Lower leg skin (tissue), 4 donors: ENCODE data around the gene COTL1. TPM values are rescaled to one million over a fixed set of nuclear protein-coding genes. Genes with fewer than 3 reads are reported as not detected.
A peak's percentile ranks its signal among the peaks of the same experiment; 100 is the strongest.

ENCODE experiments used
- DNase-seq, 2 donors: peaks; one replicate each; pipeline ENCODE4 v3.0.0-alpha.2; 2019; ENCODE audit warnings: low spot score in 2 of 2
- H3K4me3 ChIP-seq: fragments of 200-600 bp; sonication (generic); 2 replicates; pipeline ENCODE4 v1.5.1; 2017; ENCODE audit warnings: mild to moderate bottlenecking, low read depth; ENCODE audit not compliant: poor library complexity, severe bottlenecking
- CTCF ChIP-seq, 3 donors: fragments of 450-650 bp; IDR thresholded peaks; one replicate each; pipeline ENCODE4 v1.5.1; 2016; ENCODE audit warnings: antibody characterized with exemption in 3 of 3, mild to moderate bottlenecking in 3 of 3, moderate library complexity in 2 of 3
- POLR2A ChIP-seq, 2 donors: fragments of 450-650 bp; IDR thresholded peaks; one replicate each; pipeline ENCODE4 v1.6.1; 2016 to 2017; ENCODE audit warnings: antibody characterized with exemption in 2 of 2, mild to moderate bottlenecking in 1 of 2, moderate library complexity in 1 of 2
- WGBS, 2 donors: methylation state at CpG; one replicate each; pipeline ENCODE4 v1.1.5; 2018; 5-methylcytosine and 5-hydroxymethylcytosine counted together
- intact Hi-C: fragments of 100-400 bp; cut with DNase I; formaldehyde crosslinking; loops from one replicate; pipeline ENCODE4 v1.15.0; 2023; ENCODE audit warnings: low total_unique reads
- total RNA-seq, 4 donors: library from RNA; depleted of rRNA; stranded (reverse); fragments of >200 nt; gene quantifications; one replicate each; pipeline ENCODE4 v1.1.0, GENCODE V29; 2016

Gene COTL1
- total RNA-seq, 4 donors from 2014 or later, result 6.5 to 25.7 (median 9.8) TPM

DNA sequence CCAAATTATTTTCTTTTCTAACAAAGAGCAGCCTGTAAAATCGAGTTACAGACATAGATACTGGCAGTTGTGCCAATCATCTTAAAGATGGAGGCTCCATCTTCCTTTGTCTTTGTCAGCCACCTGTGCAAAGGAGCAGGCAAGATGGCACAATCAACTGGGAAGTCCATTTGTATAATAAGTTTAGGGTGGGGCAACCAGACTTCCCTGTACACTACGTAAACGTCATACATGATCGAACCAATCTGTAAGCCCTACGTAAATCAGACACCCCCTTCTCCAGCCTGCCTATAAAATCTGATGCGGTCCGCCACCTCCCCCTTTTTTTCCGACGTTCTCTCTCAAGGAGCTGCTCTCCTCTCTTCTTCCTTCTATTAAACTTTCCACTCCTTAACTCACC, 82.0 kb downstream of the COTL1 start:
- 85 to 87% methylated on average over 9 of the region's 9 CpGs for WGBS, 2 donors
- no peak overlapping the region for H3K4me3 ChIP-seq
- intact Hi-C loops, result no loop called here
- no peak for TF ChIP-seq CTCF (IDR thresholded peaks at IDR 0.05)
- no peak for TF ChIP-seq POLR2A (IDR thresholded peaks at IDR 0.05)
- DNase-seq, result no peak

DNA sequence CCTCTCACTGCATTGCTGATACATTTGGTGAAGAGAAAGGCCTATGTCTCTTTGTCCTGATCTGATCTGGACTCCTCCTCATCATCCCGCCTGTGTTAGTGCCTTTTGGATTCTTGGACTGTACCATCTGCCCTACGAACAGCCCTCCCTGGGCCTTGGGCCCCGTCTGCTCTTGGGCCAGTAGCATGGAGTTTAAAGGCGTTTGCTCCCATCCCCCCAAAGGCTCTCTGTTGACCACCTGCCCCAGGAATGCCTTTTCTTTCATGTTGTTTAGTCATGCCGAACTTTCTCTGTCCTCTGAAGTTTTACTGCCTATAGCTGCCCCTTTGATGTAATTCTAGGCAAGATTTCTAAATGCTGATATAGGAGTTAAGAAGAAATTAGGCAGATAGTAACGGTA, 82.5 kb downstream of the COTL1 start:
- no peak overlapping the region for H3K4me3 ChIP-seq
- no peak for TF ChIP-seq POLR2A (IDR thresholded peaks at IDR 0.05)
- no peak for TF ChIP-seq CTCF (IDR thresholded peaks at IDR 0.05)
- 70 to 75% methylated on average over 6 of the region's 6 CpGs for WGBS, 2 donors
- intact Hi-C loops, result no loop called here
- no peak for DNase-seq

GRCh38 chr16:84534815-84535214, 83.1 kb downstream of the COTL1 start:
- intact Hi-C loops, result no loop called here
- TF ChIP-seq CTCF (IDR thresholded peaks at IDR 0.05) (no peak), POLR2A (IDR thresholded peaks at IDR 0.05) (no peak)
- 93 to 95% methylated on average over 5 of the region's 5 CpGs for WGBS, 2 donors

DNA sequence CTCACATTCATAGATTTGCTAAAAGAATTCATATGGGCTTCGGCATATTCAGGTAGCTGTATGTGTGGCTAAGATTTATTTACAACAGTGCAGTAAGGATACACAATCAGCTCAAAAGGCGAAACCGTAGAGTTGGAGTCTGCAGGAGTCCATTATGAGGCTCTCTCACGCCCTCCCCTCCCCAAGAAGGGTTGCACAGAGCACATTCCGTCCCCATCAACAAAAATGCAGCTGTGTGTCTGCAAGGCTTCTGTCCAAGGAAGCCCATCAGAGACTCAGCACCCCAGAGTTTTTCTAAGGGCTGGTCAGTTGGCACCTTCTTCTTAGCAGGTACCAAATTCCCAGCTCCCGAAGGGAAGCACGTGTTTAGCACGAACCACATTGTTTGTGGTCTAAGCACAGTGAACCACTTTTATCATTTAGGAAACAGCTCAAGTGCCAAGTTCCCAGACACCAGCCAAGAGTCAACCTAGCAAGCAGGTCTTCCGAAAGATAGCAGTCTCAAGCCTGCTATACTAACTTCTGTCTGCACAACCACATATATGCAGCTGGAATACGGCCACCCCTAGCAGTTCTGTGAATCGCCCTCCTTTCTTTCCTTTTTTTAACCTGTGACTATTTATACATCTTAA, 84.9 kb downstream of the COTL1 start:
- H3K4me3 ChIP-seq, result no peak overlapping the region
- no peak for DNase-seq
- WGBS, 2 donors, result 61 to 69% methylated on average over 11 of the region's 11 CpGs
- intact Hi-C loops, result no loop called here
- no peak for TF ChIP-seq CTCF (IDR thresholded peaks at IDR 0.05)
- no peak for TF ChIP-seq POLR2A (IDR thresholded peaks at IDR 0.05)

More at GRCh38 chr16:84534815-84535214, 83.1 kb downstream of the COTL1 start:
- no peak overlapping the region for H3K4me3 ChIP-seq
- no peak for DNase-seq

DNA sequence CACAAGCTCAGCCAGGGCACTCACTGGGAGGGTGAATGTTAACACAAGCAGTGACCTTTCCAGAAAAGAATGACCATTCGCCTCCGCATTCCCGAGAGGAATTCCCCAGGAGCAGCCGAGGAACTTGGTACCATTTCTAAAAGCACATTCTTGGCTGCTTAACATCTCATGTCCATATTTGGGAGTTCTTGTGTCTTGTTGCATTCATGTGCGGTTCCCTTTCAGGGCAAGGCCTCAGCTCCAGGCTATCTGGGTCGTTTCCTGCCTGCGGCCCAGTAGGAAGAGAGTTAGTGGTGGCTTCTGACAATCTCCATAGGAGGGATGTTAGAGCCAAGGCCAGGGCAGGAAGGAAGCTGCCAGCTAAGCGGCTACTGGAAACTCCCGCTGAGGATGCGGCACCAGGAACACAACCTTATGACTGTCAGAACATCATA, 85.6 kb downstream of the COTL1 start:
- TF ChIP-seq POLR2A (IDR thresholded peaks at IDR 0.05) (no peak), CTCF (IDR thresholded peaks at IDR 0.05) (no peak)
- intact Hi-C loops, result no loop called here
- no peak overlapping the region for H3K4me3 ChIP-seq
- WGBS, 2 donors, result 2 to 9% methylated on average over 10 of the region's 10 CpGs
- DNase-seq, result peak in 1 of 2 donors; percentile 64

DNA sequence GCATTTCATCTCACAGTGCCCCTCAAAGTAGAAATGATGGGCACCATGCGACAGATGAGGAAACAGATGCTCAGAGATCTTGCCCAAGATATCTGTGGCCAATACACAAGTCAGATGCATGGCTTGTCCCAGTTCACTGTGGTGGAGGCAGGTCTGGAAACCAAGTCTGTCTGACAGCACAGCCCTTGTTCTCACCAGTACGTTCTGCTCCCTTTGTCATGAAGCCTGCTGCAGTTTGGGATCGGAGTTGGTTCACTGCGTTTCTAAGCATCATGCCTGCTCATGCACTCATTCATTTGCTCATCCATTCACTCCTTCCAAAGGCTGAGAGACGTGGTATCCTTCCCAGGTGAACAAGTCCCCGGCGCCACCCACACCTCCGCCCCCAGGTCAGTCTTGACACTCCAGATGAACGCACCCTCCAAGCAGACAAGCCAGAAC, 86.2 kb downstream of the COTL1 start:
- intact Hi-C loops, result no loop called here
- no peak for DNase-seq
- TF ChIP-seq POLR2A (IDR thresholded peaks at IDR 0.05) (no peak), CTCF (IDR thresholded peaks at IDR 0.05) (no peak)
- H3K4me3 ChIP-seq, result no peak overlapping the region
- 47 to 57% methylated on average over 9 of the region's 9 CpGs for WGBS, 2 donors
